ENCODE data around the gene DIABLO. TPM values are rescaled to one million over a fixed set of nuclear protein-coding genes. Genes with fewer than 3 reads are reported as not detected.

Gene DIABLO
- total and polyA plus RNA-seq, 9 of the 15 experiments (the other 6 are each of a cell fraction or from before 2014, with no cell fraction given), result 37.3 to 101 (median 80.1) TPM

- TF ChIP-seq, protein P1, sequence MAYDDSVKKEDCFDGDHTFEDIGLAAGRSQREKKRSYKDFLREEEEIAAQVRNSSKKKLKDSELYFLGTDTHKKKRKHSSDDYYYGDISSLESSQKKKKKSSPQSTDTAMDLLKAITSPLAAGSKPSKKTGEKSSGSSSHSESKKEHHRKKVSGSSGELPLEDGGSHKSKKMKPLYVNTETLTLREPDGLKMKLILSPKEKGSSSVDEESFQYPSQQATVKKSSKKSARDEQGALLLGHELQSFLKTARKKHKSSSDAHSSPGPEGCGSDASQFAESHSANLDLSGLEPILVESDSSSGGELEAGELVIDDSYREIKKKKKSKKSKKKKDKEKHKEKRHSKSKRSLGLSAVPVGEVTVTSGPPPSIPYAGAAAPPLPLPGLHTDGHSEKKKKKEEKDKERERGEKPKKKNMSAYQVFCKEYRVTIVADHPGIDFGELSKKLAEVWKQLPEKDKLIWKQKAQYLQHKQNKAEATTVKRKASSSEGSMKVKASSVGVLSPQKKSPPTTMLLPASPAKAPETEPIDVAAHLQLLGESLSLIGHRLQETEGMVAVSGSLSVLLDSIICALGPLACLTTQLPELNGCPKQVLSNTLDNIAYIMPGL (CRISPR knock-in tag; IDR thresholded peaks at IDR 0.05), result 0 out of 2 replicates have a peak, but pooled peaks have one; percentile 56
- TF ChIP-seq TBP (optimal IDR thresholded peaks at IDR 0.05; ENCODE audit: low read depth, low read length), result peak; percentile 79
- TF ChIP-seq FOXJ2 (tag; IDR thresholded peaks at IDR 0.05), result 0 out of 2 replicates have a peak, but pooled peaks have one; percentile 53
- peak; percentile 85 for TF ChIP-seq ATF7 (IDR thresholded peaks at IDR 0.05)
- peak; percentile 55; the same call in 1 of the 2 replicates for TF ChIP-seq ESRRA (IDR thresholded peaks at IDR 0.05; ENCODE audit: borderline replicate concordance, low read depth)
- TF ChIP-seq CBFA2T2 (conservative IDR thresholded peaks at IDR 0.05), result peak; percentile 100
- peak; percentile 95 for TF ChIP-seq EP400 (IDR thresholded peaks at IDR 0.05)
- TF ChIP-seq CHD7 (IDR thresholded peaks at IDR 0.05; ENCODE audit: low read depth, low read length), result no peak
- TF ChIP-seq MXI1 (IDR thresholded peaks at IDR 0.05; ENCODE audit: low read depth, low read length), result 0 out of 2 replicates have a peak, but pooled peaks have one; percentile 63
- TF ChIP-seq ZNF395 (CRISPR knock-in tag; IDR thresholded peaks at IDR 0.05), result peak; percentile 67; the same call in 1 of the 2 replicates
- TF ChIP-seq VEZF1 (CRISPR knock-in tag; IDR thresholded peaks at IDR 0.05), result peak; percentile 69; the same call in 1 of the 2 replicates
Observed at GRCh38 chr12:122266230-122266901, 40.5 kb upstream of the DIABLO start, which contains the start of gene VPS33A (continued).
